Measurements from ENCODE around the gene TIMP2.

The TIMP2 gene

DNA sequence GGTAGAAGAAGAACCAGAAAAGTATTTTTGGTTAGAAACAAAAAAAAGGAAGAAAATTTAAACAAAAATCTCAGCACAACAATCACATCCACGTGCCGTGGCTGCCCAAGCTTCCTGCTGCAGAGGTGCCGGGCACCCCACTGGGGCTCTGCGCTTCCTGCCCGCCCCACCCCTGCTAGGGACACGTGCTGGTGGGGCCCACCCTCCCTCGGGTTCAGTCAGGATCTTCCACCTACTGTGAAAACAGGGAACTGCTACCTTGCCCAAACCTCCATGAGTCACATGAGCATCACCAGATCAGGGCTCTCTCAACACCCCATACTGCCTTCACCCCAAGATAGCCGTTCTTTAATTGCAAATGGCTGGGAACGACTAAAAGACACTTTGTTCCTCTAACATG lies 118.7 kb downstream of the TIMP2 start:
- TF ChIP-seq SIN3A (IDR thresholded peaks at IDR 0.05; ENCODE audit: borderline replicate concordance, insufficient read depth, low read length), result no peak

DNA sequence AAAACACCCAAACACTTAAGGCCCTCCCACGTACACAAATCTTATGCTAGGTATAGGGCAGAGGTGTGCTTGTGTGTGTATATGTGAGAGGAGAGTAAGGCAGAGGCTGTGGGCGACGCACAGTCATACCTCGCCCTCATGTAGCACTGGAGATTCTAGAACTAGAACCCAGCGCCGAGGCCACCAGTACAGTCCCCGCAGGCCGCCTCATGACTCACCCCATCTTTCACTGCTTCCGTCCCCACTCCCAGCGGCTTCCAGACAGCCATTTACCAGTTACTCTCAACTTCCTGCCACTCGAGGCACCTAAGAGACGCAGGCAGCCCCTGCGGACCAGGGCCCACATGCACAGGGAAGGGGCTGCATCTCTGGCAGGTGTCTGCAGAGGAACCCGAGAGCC lies 119.9 kb downstream of the TIMP2 start:
- TF ChIP-seq, protein P1, sequence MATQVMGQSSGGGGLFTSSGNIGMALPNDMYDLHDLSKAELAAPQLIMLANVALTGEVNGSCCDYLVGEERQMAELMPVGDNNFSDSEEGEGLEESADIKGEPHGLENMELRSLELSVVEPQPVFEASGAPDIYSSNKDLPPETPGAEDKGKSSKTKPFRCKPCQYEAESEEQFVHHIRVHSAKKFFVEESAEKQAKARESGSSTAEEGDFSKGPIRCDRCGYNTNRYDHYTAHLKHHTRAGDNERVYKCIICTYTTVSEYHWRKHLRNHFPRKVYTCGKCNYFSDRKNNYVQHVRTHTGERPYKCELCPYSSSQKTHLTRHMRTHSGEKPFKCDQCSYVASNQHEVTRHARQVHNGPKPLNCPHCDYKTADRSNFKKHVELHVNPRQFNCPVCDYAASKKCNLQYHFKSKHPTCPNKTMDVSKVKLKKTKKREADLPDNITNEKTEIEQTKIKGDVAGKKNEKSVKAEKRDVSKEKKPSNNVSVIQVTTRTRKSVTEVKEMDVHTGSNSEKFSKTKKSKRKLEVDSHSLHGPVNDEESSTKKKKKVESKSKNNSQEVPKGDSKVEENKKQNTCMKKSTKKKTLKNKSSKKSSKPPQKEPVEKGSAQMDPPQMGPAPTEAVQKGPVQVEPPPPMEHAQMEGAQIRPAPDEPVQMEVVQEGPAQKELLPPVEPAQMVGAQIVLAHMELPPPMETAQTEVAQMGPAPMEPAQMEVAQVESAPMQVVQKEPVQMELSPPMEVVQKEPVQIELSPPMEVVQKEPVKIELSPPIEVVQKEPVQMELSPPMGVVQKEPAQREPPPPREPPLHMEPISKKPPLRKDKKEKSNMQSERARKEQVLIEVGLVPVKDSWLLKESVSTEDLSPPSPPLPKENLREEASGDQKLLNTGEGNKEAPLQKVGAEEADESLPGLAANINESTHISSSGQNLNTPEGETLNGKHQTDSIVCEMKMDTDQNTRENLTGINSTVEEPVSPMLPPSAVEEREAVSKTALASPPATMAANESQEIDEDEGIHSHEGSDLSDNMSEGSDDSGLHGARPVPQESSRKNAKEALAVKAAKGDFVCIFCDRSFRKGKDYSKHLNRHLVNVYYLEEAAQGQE (IDR thresholded peaks at IDR 0.05; ENCODE audit: insufficient read depth in 1 of 2, low read depth in 2 of 2, low read length in 2 of 2), result no peak
- TF ChIP-seq FOXP2 (optimal IDR thresholded peaks at IDR 0.05; ENCODE audit: borderline replicate concordance, extremely low read depth, extremely low read length, insufficient read depth), result no peak
- no peak for TF ChIP-seq TAF1 (IDR thresholded peaks at IDR 0.05; ENCODE audit: borderline replicate concordance, insufficient read depth, low read length)
- no peak for TF ChIP-seq POLR2AphosphoS5 (IDR thresholded peaks at IDR 0.05; ENCODE audit: low read depth, low read length)
- TF ChIP-seq SIN3A (IDR thresholded peaks at IDR 0.05; ENCODE audit: borderline replicate concordance, insufficient read depth, low read length), result no peak

DNA sequence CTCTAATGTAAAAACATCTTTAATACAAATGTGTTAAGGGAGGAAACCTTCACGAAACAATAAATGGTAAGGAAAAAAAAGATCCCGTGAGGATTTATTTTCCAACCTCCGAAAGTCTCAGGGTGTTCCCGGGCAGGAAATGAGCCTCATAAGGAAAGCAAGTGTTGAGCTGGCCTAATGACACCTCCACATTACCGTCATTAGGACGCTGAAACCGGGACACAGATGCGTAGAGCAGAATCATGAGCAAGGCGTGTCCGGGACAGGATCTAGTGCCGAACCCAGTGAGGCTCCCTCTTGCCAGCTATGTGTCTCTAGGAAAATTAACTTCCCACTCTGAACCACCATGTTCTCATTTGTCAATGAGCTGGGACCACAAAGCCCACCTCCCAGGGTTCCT lies 120.4 kb downstream of the TIMP2 start:
- TF ChIP-seq SIN3A (IDR thresholded peaks at IDR 0.05; ENCODE audit: borderline replicate concordance, insufficient read depth, low read length) (no peak), POLR2AphosphoS5 (IDR thresholded peaks at IDR 0.05; ENCODE audit: low read depth, low read length) (no peak), TAF1 (IDR thresholded peaks at IDR 0.05; ENCODE audit: borderline replicate concordance, insufficient read depth, low read length) (no peak), FOXP2 (optimal IDR thresholded peaks at IDR 0.05; ENCODE audit: borderline replicate concordance, extremely low read depth, extremely low read length, insufficient read depth) (no peak)
- TF ChIP-seq, protein P1 (IDR thresholded peaks at IDR 0.05; ENCODE audit: insufficient read depth in 1 of 2, low read depth in 2 of 2, low read length in 2 of 2), result no peak

GRCh38 chr17:78803186-78803845 lies 121.9 kb downstream of the TIMP2 start:
- TF ChIP-seq, protein P1 (IDR thresholded peaks at IDR 0.05; ENCODE audit: insufficient read depth in 1 of 2, low read depth in 2 of 2, low read length in 2 of 2), result no peak
- TF ChIP-seq FOXP2 (optimal IDR thresholded peaks at IDR 0.05; ENCODE audit: borderline replicate concordance, extremely low read depth, extremely low read length, insufficient read depth) (no peak), TAF1 (IDR thresholded peaks at IDR 0.05; ENCODE audit: borderline replicate concordance, insufficient read depth, low read length) (no peak), SIN3A (IDR thresholded peaks at IDR 0.05; ENCODE audit: borderline replicate concordance, insufficient read depth, low read length) (no peak)
